Measurements from ENCODE around the gene UCP2.
"Not testable (repeated sequence)": the region's sequence is repeated elsewhere in the genome, so short reads cannot be mapped to it uniquely, and the experiment has no call there.

UCP2 gene

GRCh38 chr11:73988227-73988626, 5.6 kb upstream of the UCP2 start:
- CTCF ChIA-PET, result no interaction called here
- POLR2A ChIA-PET (ENCODE audit: low non-redundant PET), result no interaction called here
- H3K27ac ChIP-seq, result no peak overlapping the region
- no peak for DNase-seq (ENCODE audit: low spot score)
- no peak for TF ChIP-seq CTCF (conservative IDR thresholded peaks at IDR 0.05; ENCODE audit: low read depth)

- DNase-seq (ENCODE audit: low spot score); H3K27ac ChIP-seq; POLR2A ChIA-PET (ENCODE audit: low non-redundant PET): not testable (repeated sequence)
- CTCF ChIA-PET, result interaction anchor here (0.5 to 0.7 kb wide), 2 partner anchors 19 to 475 kb away, joined by 4 read pairs; no protein-coding TSS in a partner anchor
Observed at GRCh38 chr11:73985661-73986060, 3.0 kb upstream of the UCP2 start.

DNA sequence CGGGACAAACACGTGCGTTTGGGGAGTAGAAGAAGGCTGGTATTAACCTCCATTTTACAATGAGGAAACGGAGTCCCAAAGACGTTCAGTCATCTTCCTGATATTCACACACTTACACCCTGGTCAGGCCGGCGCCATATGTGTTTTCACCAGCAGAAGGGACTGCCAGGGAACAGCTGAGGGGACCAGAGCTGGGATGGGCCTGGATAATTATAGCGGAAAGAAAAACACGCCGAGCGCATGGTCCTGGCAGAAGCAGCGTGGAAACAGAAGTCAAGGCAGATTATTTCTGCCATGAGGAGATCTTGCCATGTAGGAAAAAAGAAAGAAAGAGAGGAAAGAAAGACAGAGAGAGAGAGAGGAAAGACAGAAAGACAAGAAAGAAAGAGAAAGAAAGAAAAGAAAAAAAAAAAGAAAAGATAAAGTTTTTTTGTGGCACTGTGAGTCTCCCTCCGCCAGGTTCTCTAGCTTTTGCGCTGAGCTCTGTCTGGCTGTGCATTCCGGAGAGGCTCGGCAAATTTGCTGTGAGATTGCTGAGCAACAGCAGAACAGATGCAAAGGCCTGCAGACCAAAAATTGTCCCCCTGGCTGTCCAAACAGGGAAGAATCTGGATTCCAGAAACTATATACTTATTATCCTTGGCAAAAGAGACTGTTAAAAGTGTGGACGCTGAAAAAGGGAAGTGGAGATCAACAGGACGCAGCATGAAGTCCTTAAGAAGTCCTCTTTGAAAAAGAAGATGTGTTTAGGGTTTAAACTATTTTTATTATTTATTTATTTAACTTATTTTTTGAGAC, 1.3 kb upstream of the UCP2 start:
- H3K27ac ChIP-seq, result peak overlapping the region; percentile 90
- CTCF ChIA-PET, result no interaction called here

DNA sequence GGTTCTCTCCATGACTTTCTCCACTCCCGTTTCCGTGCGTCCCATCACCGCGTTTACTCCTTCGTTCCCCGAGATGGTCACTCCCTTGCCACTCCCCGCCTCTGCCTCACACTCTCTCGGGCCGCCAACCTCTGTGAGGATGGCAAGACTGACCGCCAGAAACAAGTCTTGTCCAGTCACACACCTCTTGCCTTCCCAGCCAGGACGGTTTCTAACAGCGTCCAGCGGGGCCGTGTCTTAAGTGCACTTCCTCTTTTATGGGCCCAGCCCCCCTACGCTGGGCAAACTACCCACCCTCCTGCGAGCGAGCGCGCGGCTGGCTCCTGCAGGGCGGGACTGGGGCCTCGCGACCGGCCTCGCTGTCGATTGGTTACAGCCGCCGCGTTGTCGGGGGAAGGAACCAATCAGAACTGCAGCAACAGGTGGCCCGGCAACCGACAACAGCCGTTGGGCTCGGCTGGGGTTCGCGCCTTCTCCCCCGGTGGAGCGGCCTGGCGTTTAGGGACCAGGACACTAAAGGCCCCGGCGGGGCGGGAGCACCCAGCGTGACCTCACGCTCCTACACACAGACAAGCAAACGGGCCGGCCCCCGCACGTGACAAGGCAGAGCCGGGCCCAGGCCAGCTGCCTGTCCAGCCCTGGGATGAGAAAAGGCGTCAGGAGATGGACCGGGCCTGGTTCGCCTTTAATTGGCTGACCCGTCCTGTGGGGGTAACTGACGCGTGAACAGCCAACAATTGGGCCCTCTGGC, 522 bp upstream of the UCP2 start:
- ChIA-PET POLR2A (ENCODE audit: low non-redundant PET) (interaction anchor here (0.6 kb wide), 1 partner anchor 44 kb away, joined by 3 read pairs; no protein-coding TSS in a partner anchor), CTCF (no interaction called here)
- no peak for TF ChIP-seq CTCF (conservative IDR thresholded peaks at IDR 0.05; ENCODE audit: low read depth)
- peak overlapping the region; percentile 90 for H3K27ac ChIP-seq
- DNase-seq (ENCODE audit: low spot score), result peak; percentile 96

More for the DNA sequence above, 1.3 kb upstream of the UCP2 start:
- no peak for TF ChIP-seq CTCF (conservative IDR thresholded peaks at IDR 0.05; ENCODE audit: low read depth)
- POLR2A ChIA-PET (ENCODE audit: low non-redundant PET), result interaction anchor here (0.6 kb wide), 1 partner anchor 43 kb away, joined by 3 read pairs; no protein-coding TSS in a partner anchor
- DNase-seq (ENCODE audit: low spot score), result no peak

GRCh38 chr11:73981051-73981805, 1.4 kb downstream of the UCP2 start:
- POLR2A ChIA-PET (ENCODE audit: low non-redundant PET), result no interaction called here
- DNase-seq (ENCODE audit: low spot score), result no peak
- TF ChIP-seq CTCF (conservative IDR thresholded peaks at IDR 0.05; ENCODE audit: low read depth), result no peak
- CTCF ChIA-PET, result interaction anchor here (0.6 to 0.7 kb wide), 3 partner anchors 14 to 360 kb away, joined by 3 to 7 read pairs (median 3); no protein-coding TSS in a partner anchor
- peak overlapping the region; percentile 64; the same call in 1 of the 2 replicates for H3K27ac ChIP-seq

- peak overlapping the region; percentile 64 for H3K27ac ChIP-seq
- peak; percentile 26 for DNase-seq (ENCODE audit: low spot score)
- ChIA-PET CTCF (interaction anchor here (0.6 to 0.9 kb wide), 3 partner anchors 14 to 502 kb away, joined by 3 to 6 read pairs (median 3); no protein-coding TSS in a partner anchor), POLR2A (ENCODE audit: low non-redundant PET) (interaction anchor here (0.6 kb wide), 1 partner anchor 190 kb away, joined by 3 read pairs; no protein-coding TSS in a partner anchor)
- TF ChIP-seq CTCF (conservative IDR thresholded peaks at IDR 0.05; ENCODE audit: low read depth), result no peak
Observed at GRCh38 chr11:73980001-73980961, 2.4 kb downstream of the UCP2 start.
